IMR-90 (cell line): ENCODE data around the gene RBM23. TPM values are rescaled to one million over a fixed set of nuclear protein-coding genes. Genes with fewer than 3 reads are reported as not detected.

ENCODE experiments used
- ATAC-seq: fragments of 200-7000 bp; cut with Tn5 transposase; 2 replicates; pipeline ENCODE4 v1.9.1; 2020; ENCODE audit warnings: low read depth, mild to moderate bottlenecking, moderate library complexity
- BruUV-seq: library from RNA; stranded (reverse); fragments of 400-500 nt; replicated peaks from 2 replicates; lab custom pipeline; 2021; lab: Mats Ljungman, UMichigan
- CTCF ChIA-PET: fragments of 300-600 bp; formaldehyde crosslinking; extraction: SDS; loops from one replicate; lab custom pipeline; 2021; ENCODE audit warnings: antibody characterized with exemption; lab: Yijun Ruan, JAX
- POLR2A ChIA-PET: fragments of 300-600 bp; sonication (Branson Sonifier 250); formaldehyde crosslinking; loops from one replicate; lab custom pipeline; 2022; ENCODE audit warnings: antibody characterized with exemption; ENCODE audit not compliant: unreplicated experiment; lab: Charles Lee
- DNase-seq: peaks from one replicate; pipeline ENCODE4 v3.0.0; 2013
- H2AFZ ChIP-seq: replicated peaks from 2 replicates; pipeline ENCODE3; 2013; ENCODE audit warnings: low read length, mild to moderate bottlenecking; ENCODE audit not compliant: poor library complexity
- H2AK5ac ChIP-seq: 2 replicates; pipeline ENCODE4 v1.6.1; 2013; ENCODE audit warnings: low read depth, low read length, inconsistent platforms
- H2AK9ac ChIP-seq: replicated peaks from 2 replicates; pipeline ENCODE3; 2013; ENCODE audit warnings: mild to moderate bottlenecking, low read depth, low read length, moderate library complexity; ENCODE audit not compliant: poor library complexity
- H2BK120ac ChIP-seq: 2 replicates; pipeline ENCODE4 v1.6.1; 2013; ENCODE audit warnings: low read depth, low read length, inconsistent platforms
- H2BK15ac ChIP-seq: 3 replicates; pipeline ENCODE4 v1.6.1; 2013; ENCODE audit warnings: low read depth, low read length, inconsistent platforms
- H2BK20ac ChIP-seq: 2 replicates; pipeline ENCODE4 v1.6.1; 2013; ENCODE audit warnings: low read depth, mild to moderate bottlenecking, inconsistent platforms, low read length, moderate library complexity
- H2BK5ac ChIP-seq: 2 replicates; pipeline ENCODE4 v1.6.1; 2013; ENCODE audit warnings: mild to moderate bottlenecking, low read depth, low read length, inconsistent platforms; ENCODE audit not compliant: poor library complexity, severe bottlenecking
- H3K14ac ChIP-seq: replicated peaks from 2 replicates; pipeline ENCODE4 v1.6.1; 2013; ENCODE audit warnings: low read depth, low read length, inconsistent platforms
- H3K18ac ChIP-seq: 2 replicates; pipeline ENCODE4 v1.6.1; 2013; ENCODE audit warnings: low read depth, low read length, control low read depth
- H3K23ac ChIP-seq: 2 replicates; pipeline ENCODE4 v1.6.1; 2013; ENCODE audit warnings: low read depth, low read length, inconsistent platforms
- H3K27ac ChIP-seq: 2 replicates; pipeline ENCODE4 v1.5.1; 2013; ENCODE audit warnings: mild to moderate bottlenecking, control low read depth, low read length; ENCODE audit not compliant: insufficient read depth
- H3K27me3 ChIP-seq: 2 replicates; pipeline ENCODE4 v1.6.1; 2013; ENCODE audit warnings: low read length; ENCODE audit not compliant: control insufficient read depth, insufficient read depth
- H3K36me3 ChIP-seq: 2 replicates; pipeline ENCODE4 v1.6.1; 2013; ENCODE audit warnings: low read length, mixed read lengths; ENCODE audit not compliant: control insufficient read depth, insufficient read depth
- H3K4ac ChIP-seq: 2 replicates; pipeline ENCODE4 v1.6.1; 2013; ENCODE audit warnings: low read depth, low read length, inconsistent platforms
- H3K4me1 ChIP-seq: 2 replicates; pipeline ENCODE4 v1.6.1; 2013; ENCODE audit warnings: low read length, mixed read lengths; ENCODE audit not compliant: control insufficient read depth, insufficient read depth
- H3K4me2 ChIP-seq: 2 replicates; pipeline ENCODE4 v1.6.1; 2013; ENCODE audit warnings: low read depth, mild to moderate bottlenecking, control low read depth, low read length, moderate library complexity
- H3K4me3 ChIP-seq: 2 replicates; pipeline ENCODE4 v1.5.1; 2013; ENCODE audit warnings: low read depth, mild to moderate bottlenecking, control low read depth, low read length, moderate library complexity; ENCODE audit not compliant: insufficient read depth
- H3K56ac ChIP-seq: 2 replicates; pipeline ENCODE4 v1.6.1; 2013; ENCODE audit warnings: low read length, inconsistent platforms; ENCODE audit not compliant: insufficient read depth; ENCODE audit errors: extremely low read depth
- H3K79me1 ChIP-seq, 2 experiments: 2 replicates each; pipeline ENCODE4 v1.6.1; 2013; ENCODE audit warnings: low read length in 2 of 2, inconsistent platforms in 1 of 2, low read depth in 1 of 2
- H3K9ac ChIP-seq: 2 replicates; pipeline ENCODE4 v1.6.1; 2013; ENCODE audit warnings: low read depth, low read length, control low read depth
- H3K9me1 ChIP-seq: 2 replicates; pipeline ENCODE4 v1.6.1; 2013; ENCODE audit warnings: low read length, inconsistent platforms; ENCODE audit not compliant: insufficient read depth
- H3K9me3 ChIP-seq: 2 replicates; pipeline ENCODE4 v1.6.1; 2013; ENCODE audit warnings: low read length; ENCODE audit not compliant: control insufficient read depth, insufficient read depth
- H4K20me1 ChIP-seq: 2 replicates; pipeline ENCODE4 v1.6.1; 2013; ENCODE audit warnings: low read length, inconsistent platforms; ENCODE audit not compliant: insufficient read depth
- H4K5ac ChIP-seq: 2 replicates; pipeline ENCODE4 v1.6.1; 2013; ENCODE audit warnings: mild to moderate bottlenecking, low read depth, low read length, control low read depth
- H4K8ac ChIP-seq, 2 experiments: 2 replicates each; pipeline ENCODE4 v1.6.1; 2013; ENCODE audit warnings: low read depth in 2 of 2, low read length in 2 of 2, control low read depth in 1 of 2, inconsistent platforms in 1 of 2
- H4K91ac ChIP-seq: 2 replicates; pipeline ENCODE4 v1.6.1; 2013; ENCODE audit warnings: low read depth, low read length, inconsistent platforms; ENCODE audit not compliant: insufficient read depth
- CEBPB ChIP-seq: IDR thresholded peaks from 2 replicates; pipeline ENCODE4 v1.6.1; 2012; ENCODE audit warnings: low read depth, low read length, improper control_type of control experiment
- CHD1 ChIP-seq: IDR thresholded peaks from 2 replicates; pipeline ENCODE4 v1.6.1; 2012; ENCODE audit warnings: low read depth, low read length, improper control_type of control experiment
- MAFK ChIP-seq: IDR thresholded peaks from 2 replicates; pipeline ENCODE4 v1.6.1; 2012; ENCODE audit warnings: low read depth, low read length, improper control_type of control experiment
- MXI1 ChIP-seq: IDR thresholded peaks from 2 replicates; pipeline ENCODE4 v1.6.1; 2012; ENCODE audit warnings: low read depth, mild to moderate bottlenecking, low read length, moderate library complexity, borderline replicate concordance
- POLR2A ChIP-seq: IDR thresholded peaks from 2 replicates; pipeline ENCODE4 v1.6.1; 2012; ENCODE audit warnings: mild to moderate bottlenecking, low read depth, low read length
- RAD21 ChIP-seq: IDR thresholded peaks from 2 replicates; pipeline ENCODE4 v1.6.1; 2012; ENCODE audit warnings: low read length, improper control_type of control experiment
- RCOR1 ChIP-seq: IDR thresholded peaks from 2 replicates; pipeline ENCODE4 v1.6.1; 2012; ENCODE audit warnings: mild to moderate bottlenecking, low read length, improper control_type of control experiment; ENCODE audit not compliant: insufficient replicate concordance
- RFX5 ChIP-seq: IDR thresholded peaks from 2 replicates; pipeline ENCODE4 v1.8.0; 2012; ENCODE audit warnings: low read depth, mild to moderate bottlenecking, low read length, moderate library complexity
- SMC3 ChIP-seq: fragments of 150-350 bp; IDR thresholded peaks from 2 replicates; pipeline ENCODE4 v1.6.1; 2016; ENCODE audit warnings: low read depth, mild to moderate bottlenecking, antibody characterized with exemption, low read length, moderate library complexity
- WGBS, 2 experiments: methylation state at CpG; one replicate each; pipeline versions ENCODE4 v1.1.5 to v1.1.7; 2013; ENCODE audit warnings: missing lambda C conversion rate in 2 of 2; ENCODE audit not compliant: insufficient read length in 1 of 2; ENCODE audit errors: extremely low coverage in 2 of 2; 5-methylcytosine and 5-hydroxymethylcytosine counted together
- dilution Hi-C: fragments of 300-500 bp; cut with HindIII; formaldehyde crosslinking; loops from one replicate; pipeline ENCODE4 v1.14.3; 2018; ENCODE audit warnings: low sequenced_read_pairs; ENCODE audit not compliant: unreplicated experiment
- in situ Hi-C: fragments of 300-500 bp; cut with MboI; formaldehyde crosslinking; loops from 3 replicates; pipeline ENCODE4 v1.14.3; 2019; ENCODE audit warnings: low sequenced_read_pairs, inconsistent platforms, mixed read lengths
- intact Hi-C: fragments of 100-400 bp; cut with micrococcal nuclease; formaldehyde crosslinking; loops from 2 replicates; pipeline ENCODE4 v1.10.0; 2022
- polyA plus RNA-seq, 3 experiments: library from polyadenylated mRNA; depleted of rRNA; stranded (reverse); fragments of >200 nt; gene quantifications; 2 replicates each; pipeline ENCODE4 v1.2.3, GENCODE V29; 2012; ENCODE audit warnings: low replicate concordance in 1 of 3
- total RNA-seq: library from RNA; depleted of rRNA; stranded (reverse); fragments of >200 nt; gene quantifications from 2 replicates; pipeline ENCODE4 v1.2.3, GENCODE V29; 2012
- TF ChIP-seq, protein P1 (sequence below): conservative IDR thresholded peaks from 2 replicates; pipeline ENCODE4 v1.5.1; 2012; ENCODE audit warnings: mild to moderate bottlenecking, low read depth, low read length, improper control_type of control experiment
- TF ChIP-seq, protein P2 (sequence below): fragments of 150-350 bp; IDR thresholded peaks from 2 replicates; pipeline ENCODE4 v1.6.1; 2017; ENCODE audit warnings: mild to moderate bottlenecking, antibody characterized with exemption, low read length, low read depth
- TF ChIP-seq, protein P3 (sequence below): fragments of 150-350 bp; IDR thresholded peaks from 2 replicates; pipeline ENCODE4 v1.6.1; 2016; ENCODE audit warnings: low read depth, mild to moderate bottlenecking, low read length, moderate library complexity, borderline replicate concordance

Gene RBM23
- total and polyA plus RNA-seq, 2 of the 4 experiments (the other 2 are of a cell fraction) = 44.7 to 375 TPM

DNA sequence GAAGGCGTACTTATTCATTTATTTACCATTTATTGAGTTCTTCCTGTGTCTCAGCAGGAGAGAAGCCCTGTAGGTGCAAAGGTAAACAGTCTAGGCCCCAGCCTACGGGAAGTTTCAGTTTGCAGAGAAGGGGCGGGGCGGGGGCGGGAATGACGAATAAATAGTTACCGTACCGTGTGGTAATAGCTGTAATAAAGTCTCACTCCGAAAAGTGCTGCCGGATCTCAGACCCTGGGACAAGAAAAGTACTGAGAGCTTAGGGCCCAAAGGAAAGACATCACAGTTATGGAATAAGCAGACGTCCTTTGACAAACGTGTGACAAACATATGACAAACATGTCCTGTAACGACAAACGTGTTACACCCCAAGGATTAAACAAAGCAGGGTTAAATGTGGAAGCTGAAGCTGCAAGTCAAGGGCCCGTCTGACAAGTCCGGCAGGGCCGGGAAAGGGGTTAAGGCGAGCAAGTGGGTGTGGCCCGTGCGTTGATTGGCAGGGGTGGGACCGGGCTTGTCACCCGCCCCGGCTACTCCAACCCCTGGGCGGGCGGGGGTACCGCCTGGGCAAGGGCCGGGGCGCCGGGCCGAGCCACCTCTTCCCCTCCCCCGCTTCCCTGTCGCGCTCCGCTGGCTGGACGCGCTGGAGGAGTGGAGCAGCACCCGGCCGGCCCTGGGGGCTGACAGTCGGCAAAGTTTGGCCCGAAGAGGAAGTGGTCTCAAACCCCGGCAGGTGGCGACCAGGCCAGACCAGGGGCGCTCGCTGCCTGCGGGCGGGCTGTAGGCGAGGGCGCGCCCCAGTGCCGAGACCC lies 47.5 kb downstream of the RBM23 start, which contains the start of gene LRP10:
Gene LRP10, plus strand, starts transcription at position 517 of the 809 bp plus-strand sequence. CDS start 564 bp downstream, outside the sequence.
- H3K9me1 ChIP-seq = 0 out of 2 replicates have a peak, but pooled peaks cover 3% of the 10 kb centered on the region
- peak within 1 kb of the TSS; percentile 79 for H3K4me3 ChIP-seq
- intact Hi-C loops (loop anchor here (1.0 to 5.0 kb wide), 4 partner anchors 15 to 111 kb away; partner anchors contain the start of gene AJUBA), in situ Hi-C loops (loop anchor here (25.0 kb wide), 1 partner anchor 484 kb away; no protein-coding TSS in a partner anchor), dilution Hi-C loops (no loop called here)
- peak within 1 kb of the TSS; percentile 95 for H2BK5ac ChIP-seq
- POLR2A ChIA-PET = interaction anchor here (0.6 kb wide), 1 partner anchor 493 kb away, joined by 4 read pairs; no protein-coding TSS in a partner anchor
- peaks cover 20 to 32% of the 10 kb centered on the region in 2 experiments; a peak in 3 of 4 replicates for H3K79me1 ChIP-seq
- H3K27me3 ChIP-seq = no peaks in the 10 kb centered on the region
- no peaks in the 10 kb centered on the region for H3K9me3 ChIP-seq
- WGBS, 2 experiments = 0% methylated on average over 31 of the region's 50 CpGs; no CpG with 5 or more reads in 1 of the 2 experiments
- peak; percentile 75 for DNase-seq
- peak within 1 kb of the TSS; percentile 92 for H3K9ac ChIP-seq
- peak within 1 kb of the TSS; percentile 92 for H2AFZ ChIP-seq
- TF ChIP-seq MAFK (no peak), SMC3 (no peak), CHD1 (no peak), MXI1 (peak; percentile 28; the same call in 1 of the 2 replicates), RAD21 (no peak), RCOR1 (no peak), CEBPB (no peak), RFX5 (no peak), POLR2A (peak; percentile 62)
- TF ChIP-seq, protein P1, sequence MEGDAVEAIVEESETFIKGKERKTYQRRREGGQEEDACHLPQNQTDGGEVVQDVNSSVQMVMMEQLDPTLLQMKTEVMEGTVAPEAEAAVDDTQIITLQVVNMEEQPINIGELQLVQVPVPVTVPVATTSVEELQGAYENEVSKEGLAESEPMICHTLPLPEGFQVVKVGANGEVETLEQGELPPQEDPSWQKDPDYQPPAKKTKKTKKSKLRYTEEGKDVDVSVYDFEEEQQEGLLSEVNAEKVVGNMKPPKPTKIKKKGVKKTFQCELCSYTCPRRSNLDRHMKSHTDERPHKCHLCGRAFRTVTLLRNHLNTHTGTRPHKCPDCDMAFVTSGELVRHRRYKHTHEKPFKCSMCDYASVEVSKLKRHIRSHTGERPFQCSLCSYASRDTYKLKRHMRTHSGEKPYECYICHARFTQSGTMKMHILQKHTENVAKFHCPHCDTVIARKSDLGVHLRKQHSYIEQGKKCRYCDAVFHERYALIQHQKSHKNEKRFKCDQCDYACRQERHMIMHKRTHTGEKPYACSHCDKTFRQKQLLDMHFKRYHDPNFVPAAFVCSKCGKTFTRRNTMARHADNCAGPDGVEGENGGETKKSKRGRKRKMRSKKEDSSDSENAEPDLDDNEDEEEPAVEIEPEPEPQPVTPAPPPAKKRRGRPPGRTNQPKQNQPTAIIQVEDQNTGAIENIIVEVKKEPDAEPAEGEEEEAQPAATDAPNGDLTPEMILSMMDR = 0 out of 2 replicates have a peak, but pooled peaks have one; percentile 2
- TF ChIP-seq, protein P2, sequence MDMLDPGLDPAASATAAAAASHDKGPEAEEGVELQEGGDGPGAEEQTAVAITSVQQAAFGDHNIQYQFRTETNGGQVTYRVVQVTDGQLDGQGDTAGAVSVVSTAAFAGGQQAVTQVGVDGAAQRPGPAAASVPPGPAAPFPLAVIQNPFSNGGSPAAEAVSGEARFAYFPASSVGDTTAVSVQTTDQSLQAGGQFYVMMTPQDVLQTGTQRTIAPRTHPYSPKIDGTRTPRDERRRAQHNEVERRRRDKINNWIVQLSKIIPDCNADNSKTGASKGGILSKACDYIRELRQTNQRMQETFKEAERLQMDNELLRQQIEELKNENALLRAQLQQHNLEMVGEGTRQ = no peak
- TF ChIP-seq, protein P3, sequence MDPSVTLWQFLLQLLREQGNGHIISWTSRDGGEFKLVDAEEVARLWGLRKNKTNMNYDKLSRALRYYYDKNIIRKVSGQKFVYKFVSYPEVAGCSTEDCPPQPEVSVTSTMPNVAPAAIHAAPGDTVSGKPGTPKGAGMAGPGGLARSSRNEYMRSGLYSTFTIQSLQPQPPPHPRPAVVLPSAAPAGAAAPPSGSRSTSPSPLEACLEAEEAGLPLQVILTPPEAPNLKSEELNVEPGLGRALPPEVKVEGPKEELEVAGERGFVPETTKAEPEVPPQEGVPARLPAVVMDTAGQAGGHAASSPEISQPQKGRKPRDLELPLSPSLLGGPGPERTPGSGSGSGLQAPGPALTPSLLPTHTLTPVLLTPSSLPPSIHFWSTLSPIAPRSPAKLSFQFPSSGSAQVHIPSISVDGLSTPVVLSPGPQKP = no peak
- H3K4ac ChIP-seq = peak within 1 kb of the TSS; percentile 75
- H2BK20ac ChIP-seq = peak within 1 kb of the TSS; percentile 68; the same call in 1 of the 2 replicates
- H3K27ac ChIP-seq = peak within 1 kb of the TSS; percentile 84
- H3K4me2 ChIP-seq = peak within 1 kb of the TSS; percentile 98
- peak within 1 kb of the TSS; percentile 93 for H4K91ac ChIP-seq
- peak within 1 kb of the TSS; percentile 84 for H3K56ac ChIP-seq
- H2BK120ac ChIP-seq = peak within 1 kb of the TSS; percentile 73
- peak within 1 kb of the TSS; percentile 88 for H3K14ac ChIP-seq
- H3K23ac ChIP-seq = peak within 1 kb of the TSS; percentile 89
- peak within 1 kb of the TSS; percentile 97 for H2AK9ac ChIP-seq
- peak within 1 kb of the TSS; percentile 61; the same call in 2 of the 3 replicates for H2BK15ac ChIP-seq
- TSS peak; percentile 75 for BruUV-seq
- H3K4me1 ChIP-seq = peaks cover 3% of the 10 kb centered on the region; the same call in 1 of the 2 replicates
- peak within 1 kb of the TSS; percentile 37 to 89 for H4K8ac ChIP-seq
- H2AK5ac ChIP-seq = peak within 1 kb of the TSS; percentile 38
- peaks cover 9% of the 10 kb centered on the region for H4K20me1 ChIP-seq
- peaks cover 24% of the 10 kb centered on the region for H3K36me3 ChIP-seq
- H4K5ac ChIP-seq = peak within 1 kb of the TSS; percentile 70
- CTCF ChIA-PET = interaction anchor here (0.6 to 1.9 kb wide), 9 partner anchors 10 to 107 kb away, joined by 3 to 10 read pairs (median 3); partner anchors contain the start of gene REM2
- peak; percentile 91 for ATAC-seq
- H3K18ac ChIP-seq = peak within 1 kb of the TSS; percentile 91
